K562 (cell line): ENCODE measurements around the gene PDIA5.

Source experiments
- EZH2 ChIP-seq: IDR thresholded peaks from 2 replicates; pipeline ENCODE4 v1.6.1; 2012; ENCODE audit warnings: low read depth, mild to moderate bottlenecking, inconsistent platforms, low read length, borderline replicate concordance
- GABPB1 ChIP-seq: sonication (generic); formaldehyde crosslinking; IDR thresholded peaks from 2 replicates; pipeline ENCODE4 v1.8.0; 2022; ENCODE audit warnings: mild to moderate bottlenecking, missing genetic modification reagents
- ILF3 ChIP-seq: fragments of 450-650 bp; IDR thresholded peaks from 2 replicates; pipeline ENCODE4 v1.6.1; 2018; ENCODE audit warnings: antibody characterized with exemption, mild to moderate bottlenecking, moderate library complexity, borderline replicate concordance
- IRF2 ChIP-seq: sonication (generic); formaldehyde crosslinking; IDR thresholded peaks from 2 replicates; pipeline ENCODE4 v1.8.1; 2022; ENCODE audit warnings: mild to moderate bottlenecking, missing genetic modification reagents
- POLR2A ChIP-seq: fragments of 450-650 bp; conservative IDR thresholded peaks from 2 replicates; pipeline ENCODE4 v1.6.1; 2016
- ZNF174 ChIP-seq: fragments of 250-450 bp; sonication (Bioruptor Pico); IDR thresholded peaks from 2 replicates; pipeline ENCODE4 v1.4.0; 2020; ENCODE audit warnings: mild to moderate bottlenecking
- ZNF766 ChIP-seq: fragments of 200-800 bp; sonication (Bioruptor generic); conservative IDR thresholded peaks from 2 replicates; pipeline ENCODE4 v1.6.1; 2016; ENCODE audit warnings: missing genetic modification characterization, missing compliant biosample characterization
- TF ChIP-seq, protein P1 (sequence below), 2 experiments: fragments of 450-650 bp; formaldehyde crosslinking in 1 of 2; IDR thresholded peaks; 2 replicates each; pipeline versions ENCODE4 v1.4.0 to v1.6.1; 2014 to 2020; ENCODE audit warnings: mild to moderate bottlenecking in 2 of 2, borderline replicate concordance in 1 of 2, low read depth in 1 of 2
- TF ChIP-seq, protein P2 (sequence below): sonication (generic); formaldehyde crosslinking; IDR thresholded peaks from 2 replicates; pipeline ENCODE4 v1.8.1; 2022; ENCODE audit warnings: missing genetic modification reagents
- TF ChIP-seq, protein P3 (sequence below), 3 experiments: IDR thresholded peaks in 2 of 3; conservative IDR thresholded peaks in 1 of 3; 2 replicates each; pipeline ENCODE4 v1.5.1; 2011 to 2012; ENCODE audit warnings: low read length in 3 of 3, mild to moderate bottlenecking in 3 of 3, control low read depth in 2 of 3, improper control_type of control experiment in 1 of 3, inconsistent platforms in 1 of 3, low read depth in 1 of 3, mixed read lengths in 1 of 3, moderate library complexity in 1 of 3; ENCODE audit not compliant: insufficient read depth in 2 of 3
- TF ChIP-seq, protein P4 (sequence below): fragments of 250-450 bp; sonication (Bioruptor Pico); IDR thresholded peaks from 2 replicates; pipeline ENCODE4 v1.4.0; 2020

DNA sequence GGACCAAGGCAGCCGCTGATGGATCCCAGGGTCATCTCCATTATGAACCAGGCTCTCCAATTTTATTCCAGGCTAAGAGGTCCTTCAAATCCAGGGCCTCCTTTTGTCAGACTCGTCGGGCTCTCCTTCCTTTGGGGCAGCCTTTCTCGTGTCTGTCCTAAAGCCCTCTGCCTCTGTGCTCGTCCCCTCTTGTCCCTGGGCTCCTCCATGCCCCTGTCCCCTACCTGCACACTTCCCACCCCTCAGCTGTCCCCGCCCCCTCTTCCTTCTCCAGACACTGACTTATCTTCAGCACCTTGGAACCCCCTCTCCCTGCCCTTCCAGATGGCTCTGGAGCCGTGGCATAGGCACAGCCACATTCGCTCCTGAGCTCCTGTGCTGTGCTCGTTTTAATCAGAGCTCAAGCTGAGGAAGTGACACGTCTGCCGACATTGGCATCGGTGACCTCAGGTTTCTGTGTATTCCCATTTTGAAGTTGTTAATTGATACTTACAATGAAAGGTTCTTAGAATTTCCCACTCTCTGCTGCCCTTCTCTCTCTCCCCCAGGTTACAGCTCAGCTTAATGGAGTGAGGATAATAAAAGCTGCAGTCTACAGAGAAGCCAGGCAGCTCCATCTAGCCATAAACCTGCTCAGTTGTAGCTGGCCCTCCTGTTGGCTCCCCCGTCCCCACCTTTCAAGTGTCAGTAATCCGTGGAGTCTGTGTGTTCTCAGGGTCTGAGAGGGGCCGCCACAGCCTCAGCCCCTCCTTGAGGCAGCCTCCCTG lies 83.8 kb downstream of the PDIA5 start:
- TF ChIP-seq, protein P1, sequence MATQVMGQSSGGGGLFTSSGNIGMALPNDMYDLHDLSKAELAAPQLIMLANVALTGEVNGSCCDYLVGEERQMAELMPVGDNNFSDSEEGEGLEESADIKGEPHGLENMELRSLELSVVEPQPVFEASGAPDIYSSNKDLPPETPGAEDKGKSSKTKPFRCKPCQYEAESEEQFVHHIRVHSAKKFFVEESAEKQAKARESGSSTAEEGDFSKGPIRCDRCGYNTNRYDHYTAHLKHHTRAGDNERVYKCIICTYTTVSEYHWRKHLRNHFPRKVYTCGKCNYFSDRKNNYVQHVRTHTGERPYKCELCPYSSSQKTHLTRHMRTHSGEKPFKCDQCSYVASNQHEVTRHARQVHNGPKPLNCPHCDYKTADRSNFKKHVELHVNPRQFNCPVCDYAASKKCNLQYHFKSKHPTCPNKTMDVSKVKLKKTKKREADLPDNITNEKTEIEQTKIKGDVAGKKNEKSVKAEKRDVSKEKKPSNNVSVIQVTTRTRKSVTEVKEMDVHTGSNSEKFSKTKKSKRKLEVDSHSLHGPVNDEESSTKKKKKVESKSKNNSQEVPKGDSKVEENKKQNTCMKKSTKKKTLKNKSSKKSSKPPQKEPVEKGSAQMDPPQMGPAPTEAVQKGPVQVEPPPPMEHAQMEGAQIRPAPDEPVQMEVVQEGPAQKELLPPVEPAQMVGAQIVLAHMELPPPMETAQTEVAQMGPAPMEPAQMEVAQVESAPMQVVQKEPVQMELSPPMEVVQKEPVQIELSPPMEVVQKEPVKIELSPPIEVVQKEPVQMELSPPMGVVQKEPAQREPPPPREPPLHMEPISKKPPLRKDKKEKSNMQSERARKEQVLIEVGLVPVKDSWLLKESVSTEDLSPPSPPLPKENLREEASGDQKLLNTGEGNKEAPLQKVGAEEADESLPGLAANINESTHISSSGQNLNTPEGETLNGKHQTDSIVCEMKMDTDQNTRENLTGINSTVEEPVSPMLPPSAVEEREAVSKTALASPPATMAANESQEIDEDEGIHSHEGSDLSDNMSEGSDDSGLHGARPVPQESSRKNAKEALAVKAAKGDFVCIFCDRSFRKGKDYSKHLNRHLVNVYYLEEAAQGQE (IDR thresholded peaks at IDR 0.05; ENCODE audit: borderline replicate concordance) = no peak
- TF ChIP-seq, protein P1 (CRISPR knock-in tag; IDR thresholded peaks at IDR 0.05; ENCODE audit: low read depth) = no peak
- no peak for TF ChIP-seq GABPB1 (CRISPR knock-in tag)
- TF ChIP-seq, protein P2, sequence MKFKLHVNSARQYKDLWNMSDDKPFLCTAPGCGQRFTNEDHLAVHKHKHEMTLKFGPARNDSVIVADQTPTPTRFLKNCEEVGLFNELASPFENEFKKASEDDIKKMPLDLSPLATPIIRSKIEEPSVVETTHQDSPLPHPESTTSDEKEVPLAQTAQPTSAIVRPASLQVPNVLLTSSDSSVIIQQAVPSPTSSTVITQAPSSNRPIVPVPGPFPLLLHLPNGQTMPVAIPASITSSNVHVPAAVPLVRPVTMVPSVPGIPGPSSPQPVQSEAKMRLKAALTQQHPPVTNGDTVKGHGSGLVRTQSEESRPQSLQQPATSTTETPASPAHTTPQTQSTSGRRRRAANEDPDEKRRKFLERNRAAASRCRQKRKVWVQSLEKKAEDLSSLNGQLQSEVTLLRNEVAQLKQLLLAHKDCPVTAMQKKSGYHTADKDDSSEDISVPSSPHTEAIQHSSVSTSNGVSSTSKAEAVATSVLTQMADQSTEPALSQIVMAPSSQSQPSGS (CRISPR knock-in tag) = no peak
- TF ChIP-seq ZNF766 (CRISPR knock-in tag) = no peak
- TF ChIP-seq, protein P3, sequence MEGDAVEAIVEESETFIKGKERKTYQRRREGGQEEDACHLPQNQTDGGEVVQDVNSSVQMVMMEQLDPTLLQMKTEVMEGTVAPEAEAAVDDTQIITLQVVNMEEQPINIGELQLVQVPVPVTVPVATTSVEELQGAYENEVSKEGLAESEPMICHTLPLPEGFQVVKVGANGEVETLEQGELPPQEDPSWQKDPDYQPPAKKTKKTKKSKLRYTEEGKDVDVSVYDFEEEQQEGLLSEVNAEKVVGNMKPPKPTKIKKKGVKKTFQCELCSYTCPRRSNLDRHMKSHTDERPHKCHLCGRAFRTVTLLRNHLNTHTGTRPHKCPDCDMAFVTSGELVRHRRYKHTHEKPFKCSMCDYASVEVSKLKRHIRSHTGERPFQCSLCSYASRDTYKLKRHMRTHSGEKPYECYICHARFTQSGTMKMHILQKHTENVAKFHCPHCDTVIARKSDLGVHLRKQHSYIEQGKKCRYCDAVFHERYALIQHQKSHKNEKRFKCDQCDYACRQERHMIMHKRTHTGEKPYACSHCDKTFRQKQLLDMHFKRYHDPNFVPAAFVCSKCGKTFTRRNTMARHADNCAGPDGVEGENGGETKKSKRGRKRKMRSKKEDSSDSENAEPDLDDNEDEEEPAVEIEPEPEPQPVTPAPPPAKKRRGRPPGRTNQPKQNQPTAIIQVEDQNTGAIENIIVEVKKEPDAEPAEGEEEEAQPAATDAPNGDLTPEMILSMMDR (IDR thresholded peaks at IDR 0.05 in 2 of 3, conservative IDR thresholded peaks at IDR 0.05 in 1 of 3; ENCODE audit: insufficient read depth in 2 of 3, low read depth in 1 of 3, low read length in 3 of 3) = no peak
- no peak for TF ChIP-seq IRF2
- TF ChIP-seq, protein P4, sequence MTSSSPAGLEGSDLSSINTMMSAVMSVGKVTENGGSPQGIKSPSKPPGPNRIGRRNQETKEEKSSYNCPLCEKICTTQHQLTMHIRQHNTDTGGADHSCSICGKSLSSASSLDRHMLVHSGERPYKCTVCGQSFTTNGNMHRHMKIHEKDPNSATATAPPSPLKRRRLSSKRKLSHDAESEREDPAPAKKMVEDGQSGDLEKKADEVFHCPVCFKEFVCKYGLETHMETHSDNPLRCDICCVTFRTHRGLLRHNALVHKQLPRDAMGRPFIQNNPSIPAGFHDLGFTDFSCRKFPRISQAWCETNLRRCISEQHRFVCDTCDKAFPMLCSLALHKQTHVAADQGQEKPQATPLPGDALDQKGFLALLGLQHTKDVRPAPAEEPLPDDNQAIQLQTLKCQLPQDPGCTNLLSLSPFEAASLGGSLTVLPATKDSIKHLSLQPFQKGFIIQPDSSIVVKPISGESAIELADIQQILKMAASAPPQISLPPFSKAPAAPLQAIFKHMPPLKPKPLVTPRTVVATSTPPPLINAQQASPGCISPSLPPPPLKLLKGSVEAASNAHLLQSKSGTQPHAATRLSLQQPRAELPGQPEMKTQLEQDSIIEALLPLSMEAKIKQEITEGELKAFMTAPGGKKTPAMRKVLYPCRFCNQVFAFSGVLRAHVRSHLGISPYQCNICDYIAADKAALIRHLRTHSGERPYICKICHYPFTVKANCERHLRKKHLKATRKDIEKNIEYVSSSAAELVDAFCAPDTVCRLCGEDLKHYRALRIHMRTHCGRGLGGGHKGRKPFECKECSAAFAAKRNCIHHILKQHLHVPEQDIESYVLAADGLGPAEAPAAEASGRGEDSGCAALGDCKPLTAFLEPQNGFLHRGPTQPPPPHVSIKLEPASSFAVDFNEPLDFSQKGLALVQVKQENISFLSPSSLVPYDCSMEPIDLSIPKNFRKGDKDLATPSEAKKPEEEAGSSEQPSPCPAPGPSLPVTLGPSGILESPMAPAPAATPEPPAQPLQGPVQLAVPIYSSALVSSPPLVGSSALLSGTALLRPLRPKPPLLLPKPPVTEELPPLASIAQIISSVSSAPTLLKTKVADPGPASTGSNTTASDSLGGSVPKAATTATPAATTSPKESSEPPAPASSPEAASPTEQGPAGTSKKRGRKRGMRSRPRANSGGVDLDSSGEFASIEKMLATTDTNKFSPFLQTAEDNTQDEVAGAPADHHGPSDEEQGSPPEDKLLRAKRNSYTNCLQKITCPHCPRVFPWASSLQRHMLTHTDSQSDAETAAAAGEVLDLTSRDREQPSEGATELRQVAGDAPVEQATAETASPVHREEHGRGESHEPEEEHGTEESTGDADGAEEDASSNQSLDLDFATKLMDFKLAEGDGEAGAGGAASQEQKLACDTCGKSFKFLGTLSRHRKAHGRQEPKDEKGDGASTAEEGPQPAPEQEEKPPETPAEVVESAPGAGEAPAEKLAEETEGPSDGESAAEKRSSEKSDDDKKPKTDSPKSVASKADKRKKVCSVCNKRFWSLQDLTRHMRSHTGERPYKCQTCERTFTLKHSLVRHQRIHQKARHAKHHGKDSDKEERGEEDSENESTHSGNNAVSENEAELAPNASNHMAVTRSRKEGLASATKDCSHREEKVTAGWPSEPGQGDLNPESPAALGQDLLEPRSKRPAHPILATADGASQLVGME (CRISPR knock-in tag) = no peak
- TF ChIP-seq ILF3 = no peak
- TF ChIP-seq POLR2A = no peak
- TF ChIP-seq EZH2 = no peak
- no peak for TF ChIP-seq ZNF174 (CRISPR knock-in tag)
